Fibroblast of lung (primary cell): ENCODE measurements around the gene CRLF1. TPM values are rescaled to one million over a fixed set of nuclear protein-coding genes. Genes with fewer than 3 reads are reported as not detected.
A peak's percentile ranks its signal among the peaks of the same experiment; 100 is the strongest.

Experiments used
- DNase-seq, 2 donors: peaks; one replicate each; pipeline versions ENCODE4 v3.0.0 to v3.0.0-alpha.2; 2010; ENCODE audit warnings: low read depth in 2 of 2
- H2AFZ ChIP-seq: 2 replicates; pipeline ENCODE4 v1.5.1; 2012; ENCODE audit warnings: low read length, control low read depth, inconsistent platforms
- H3K27ac ChIP-seq: 2 replicates; pipeline ENCODE4 v1.5.1; 2011; ENCODE audit warnings: low read length, control low read depth; ENCODE audit not compliant: insufficient read depth
- H3K27me3 ChIP-seq: 2 replicates; pipeline ENCODE4 v1.5.1; 2011; ENCODE audit warnings: mild to moderate bottlenecking, low read length; ENCODE audit not compliant: control insufficient read depth, insufficient read depth
- H3K36me3 ChIP-seq: 2 replicates; pipeline ENCODE4 v1.5.1; 2011; ENCODE audit warnings: low read length; ENCODE audit not compliant: control insufficient read depth, insufficient read depth
- H3K4me1 ChIP-seq: 2 replicates; pipeline ENCODE4 v1.5.1; 2011; ENCODE audit warnings: low read length; ENCODE audit not compliant: control insufficient read depth, insufficient read depth; ENCODE audit errors: extremely low read depth
- H3K4me2 ChIP-seq: 2 replicates; pipeline ENCODE4 v1.5.1; 2011; ENCODE audit warnings: low read length, control low read depth; ENCODE audit not compliant: insufficient read depth; ENCODE audit errors: extremely low read depth
- H3K4me3 ChIP-seq, 4 experiments: fragments of 200-600 bp in 1 of 4; sonication (generic) in 1 of 4; replicated peaks in 1 of 4; 2 replicates each; pipeline ENCODE4 v1.5.1; 2011 to 2016; ENCODE audit warnings: low read length in 4 of 4, low read depth in 3 of 4, mild to moderate bottlenecking in 3 of 4, control low read depth in 2 of 4, inconsistent platforms in 1 of 4, mixed read lengths in 1 of 4; ENCODE audit not compliant: insufficient read depth in 1 of 4; ENCODE audit errors: control extremely low read depth in 1 of 4
- H3K79me2 ChIP-seq: 2 replicates; pipeline ENCODE4 v1.5.1; 2012; ENCODE audit warnings: mild to moderate bottlenecking, low read length, inconsistent platforms; ENCODE audit not compliant: control insufficient read depth, insufficient read depth
- H3K9ac ChIP-seq: 2 replicates; pipeline ENCODE4 v1.5.1; 2011; ENCODE audit warnings: mild to moderate bottlenecking, low read length, control low read depth; ENCODE audit not compliant: insufficient read depth
- H3K9me3 ChIP-seq: 2 replicates; pipeline ENCODE4 v1.5.1; 2012; ENCODE audit warnings: low read depth, low read length; ENCODE audit not compliant: control insufficient read depth, insufficient read depth
- H4K20me1 ChIP-seq: 2 replicates; pipeline ENCODE4 v1.5.1; 2011; ENCODE audit warnings: low read length; ENCODE audit not compliant: control insufficient read depth, insufficient read depth; ENCODE audit errors: extremely low read depth
- EZH2 ChIP-seq: IDR thresholded peaks from 2 replicates; pipeline ENCODE4 v1.5.1; 2012; ENCODE audit warnings: low read length, control low read depth, mild to moderate bottlenecking; ENCODE audit errors: missing control alignments
- polyA plus RNA-seq, 2 donors: library from polyadenylated mRNA; depleted of rRNA in 1 of 2; stranded (reverse) in 1 of 2; unstranded in 1 of 2; fragments of >200 nt; gene quantifications; 2 replicates each; pipeline ENCODE4 v1.2.1, GENCODE V29; 2011 to 2012; ENCODE audit warnings: missing spikeins in 1 of 2
- total RNA-seq: library from RNA; depleted of rRNA; stranded (reverse); fragments of >200 nt; gene quantifications from 2 replicates; pipeline ENCODE4 v1.2.1, GENCODE V29; 2014
- TF ChIP-seq, protein P1 (sequence below), 2 donors: IDR thresholded peaks in 1 of 2; conservative IDR thresholded peaks in 1 of 2; 1 replicate in 1 of 2; 2 replicates in 1 of 2; pipeline ENCODE4 v1.5.1; 2011 to 2012; ENCODE audit warnings: low read length in 2 of 2, control low read depth in 1 of 2, inconsistent platforms in 1 of 2, low read depth in 1 of 2, mild to moderate bottlenecking in 1 of 2

The CRLF1 gene
- total and polyA plus RNA-seq, 2 donors (not counting 1 experiment from before 2014, with no cell fraction given) = 2.2 to 2.5 TPM

DNA sequence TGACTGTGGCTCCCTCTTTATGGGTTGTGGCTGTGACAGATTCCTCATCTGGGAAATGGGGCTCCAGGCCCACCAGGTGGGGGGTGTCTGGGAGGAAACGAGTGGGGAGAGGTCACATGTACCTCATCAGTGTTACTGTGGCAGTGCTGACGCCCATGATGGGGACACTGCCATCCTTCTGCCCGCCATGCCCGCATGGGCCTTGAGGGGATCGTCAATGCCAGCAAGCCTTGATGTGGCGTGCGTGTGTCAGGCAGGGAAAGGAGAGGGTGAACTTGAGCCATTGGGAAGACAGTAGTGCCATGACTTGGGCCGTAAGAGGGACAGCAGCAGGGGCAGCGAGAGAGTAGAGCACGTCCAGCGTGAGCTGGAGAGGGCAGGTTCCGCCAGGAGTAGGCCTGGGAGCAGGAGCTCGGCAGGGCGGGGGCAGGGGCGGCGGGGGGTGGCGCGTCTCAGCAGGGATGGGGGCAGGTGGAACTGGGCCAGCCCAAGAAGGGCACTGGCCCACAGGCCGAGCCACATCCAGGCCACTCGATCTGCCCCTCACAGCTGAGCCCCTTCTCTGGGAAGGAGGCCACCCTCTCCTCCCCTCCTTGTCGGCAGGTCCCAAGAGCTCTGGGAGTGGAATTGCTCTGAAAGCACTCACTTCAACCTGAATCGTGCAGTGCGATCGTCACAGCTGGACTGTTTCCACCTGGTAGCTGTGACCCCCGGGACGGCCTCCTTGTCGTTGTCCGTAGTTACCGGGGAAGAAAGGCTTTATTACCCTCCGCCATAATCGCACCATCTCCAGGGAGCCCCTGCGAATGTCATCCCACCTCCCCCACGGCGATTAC is 40.2 kb upstream of the CRLF1 start:
- Histone ChIP-seq H2AFZ (no peak overlapping the region), H3K27ac (no peak overlapping the region), H3K4me2 (no peak overlapping the region), H3K4me1 (peaks cover 27% of the 10 kb centered on the region), H3K9ac (no peak overlapping the region), H4K20me1 (no peaks in the 10 kb centered on the region), H3K27me3 (no peaks in the 10 kb centered on the region), H3K36me3 (no peaks in the 10 kb centered on the region), H3K79me2 (no peaks in the 10 kb centered on the region), H3K9me3 (no peaks in the 10 kb centered on the region), H3K4me3 (no peak overlapping the region)
- DNase-seq = no peak
- TF ChIP-seq, protein P1, sequence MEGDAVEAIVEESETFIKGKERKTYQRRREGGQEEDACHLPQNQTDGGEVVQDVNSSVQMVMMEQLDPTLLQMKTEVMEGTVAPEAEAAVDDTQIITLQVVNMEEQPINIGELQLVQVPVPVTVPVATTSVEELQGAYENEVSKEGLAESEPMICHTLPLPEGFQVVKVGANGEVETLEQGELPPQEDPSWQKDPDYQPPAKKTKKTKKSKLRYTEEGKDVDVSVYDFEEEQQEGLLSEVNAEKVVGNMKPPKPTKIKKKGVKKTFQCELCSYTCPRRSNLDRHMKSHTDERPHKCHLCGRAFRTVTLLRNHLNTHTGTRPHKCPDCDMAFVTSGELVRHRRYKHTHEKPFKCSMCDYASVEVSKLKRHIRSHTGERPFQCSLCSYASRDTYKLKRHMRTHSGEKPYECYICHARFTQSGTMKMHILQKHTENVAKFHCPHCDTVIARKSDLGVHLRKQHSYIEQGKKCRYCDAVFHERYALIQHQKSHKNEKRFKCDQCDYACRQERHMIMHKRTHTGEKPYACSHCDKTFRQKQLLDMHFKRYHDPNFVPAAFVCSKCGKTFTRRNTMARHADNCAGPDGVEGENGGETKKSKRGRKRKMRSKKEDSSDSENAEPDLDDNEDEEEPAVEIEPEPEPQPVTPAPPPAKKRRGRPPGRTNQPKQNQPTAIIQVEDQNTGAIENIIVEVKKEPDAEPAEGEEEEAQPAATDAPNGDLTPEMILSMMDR (conservative IDR thresholded peaks at IDR 0.05 in 1 of 2, IDR thresholded peaks at IDR 0.05 in 1 of 2; ENCODE audit: low read depth in 1 of 2, low read length in 2 of 2) = no peak
- no peak for TF ChIP-seq EZH2

DNA sequence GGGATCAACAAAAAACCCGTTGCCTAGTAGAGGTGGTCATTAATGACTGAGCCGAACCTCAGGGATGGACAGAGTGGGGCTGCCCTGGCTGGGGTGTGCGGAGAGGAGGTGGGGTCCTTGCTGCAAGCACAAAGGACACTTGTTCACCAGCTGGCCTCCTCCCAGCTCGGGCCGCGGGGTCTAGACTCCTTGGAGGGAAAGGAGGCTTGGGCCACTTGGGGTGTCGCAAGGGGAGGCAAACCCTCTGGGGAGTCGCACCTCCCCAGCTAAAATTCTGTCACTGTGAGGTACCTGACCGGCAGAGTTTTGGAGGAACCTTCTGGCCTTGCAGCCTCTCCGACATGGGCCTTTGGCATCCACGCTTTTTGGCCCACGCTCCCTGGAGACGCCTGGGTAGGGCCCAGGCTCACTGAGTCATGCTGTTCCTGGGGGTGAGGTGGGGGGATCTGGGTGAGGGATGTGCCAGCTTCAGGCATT is 38.5 kb upstream of the CRLF1 start:
- DNase-seq = peak in 1 of 2 donors; percentile 39
- no peaks in the 10 kb centered on the region for H3K79me2 ChIP-seq
- no peak overlapping the region for H3K4me3 ChIP-seq
- no peaks in the 10 kb centered on the region for H3K36me3 ChIP-seq
- H3K27me3 ChIP-seq = no peaks in the 10 kb centered on the region
- no peaks in the 10 kb centered on the region for H3K9me3 ChIP-seq
- H2AFZ ChIP-seq = no peak overlapping the region
- peaks cover 16% of the 10 kb centered on the region for H3K4me1 ChIP-seq
- H3K4me2 ChIP-seq = no peak overlapping the region
- no peaks in the 10 kb centered on the region for H4K20me1 ChIP-seq
- TF ChIP-seq EZH2 = no peak
- TF ChIP-seq, protein P1 (conservative IDR thresholded peaks at IDR 0.05 in 1 of 2, IDR thresholded peaks at IDR 0.05 in 1 of 2; ENCODE audit: low read depth in 1 of 2, low read length in 2 of 2) = no peak
- H3K9ac ChIP-seq = no peak overlapping the region
- no peak overlapping the region for H3K27ac ChIP-seq

DNA sequence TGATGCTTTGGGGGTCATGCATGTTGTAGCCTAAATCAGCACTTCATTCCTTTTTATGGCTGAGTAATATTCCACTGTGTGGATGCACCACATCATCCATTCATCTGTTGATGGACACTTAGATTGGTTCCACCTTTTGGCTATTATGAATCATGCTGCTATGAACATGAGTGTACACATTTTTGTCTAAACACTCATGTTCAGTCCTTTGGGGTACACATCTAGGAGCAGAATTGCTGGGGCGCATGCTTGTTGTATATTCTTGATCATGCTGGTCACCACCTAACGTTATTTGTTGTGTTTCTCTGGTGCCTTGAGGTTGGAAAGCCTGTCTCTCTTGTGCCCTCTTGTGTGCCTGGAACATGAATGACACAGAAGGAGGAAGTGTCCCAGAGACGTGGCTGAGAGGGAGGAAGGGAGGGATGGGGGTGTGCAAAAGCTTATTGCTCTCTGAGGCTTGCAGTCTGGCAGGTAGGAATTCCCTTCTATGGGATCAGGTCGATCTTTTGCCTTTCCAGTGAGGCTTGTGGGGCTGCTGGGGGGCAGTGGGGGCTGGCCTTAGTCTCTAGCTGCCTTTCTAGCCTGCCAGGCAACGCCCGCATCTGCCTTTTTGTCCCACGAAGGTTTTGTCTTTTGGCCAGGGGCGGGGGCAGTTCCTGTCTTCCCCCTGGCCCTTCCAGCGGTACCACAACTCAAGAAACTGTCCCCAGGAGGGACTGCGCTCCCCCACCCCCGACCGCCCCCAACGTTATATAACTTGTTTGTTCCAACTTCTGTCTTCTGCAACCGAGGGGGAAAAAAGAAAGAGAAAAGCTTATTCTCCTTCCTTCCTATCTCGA is 37.8 kb upstream of the CRLF1 start:
- no peak overlapping the region for H2AFZ ChIP-seq
- H3K36me3 ChIP-seq = no peaks in the 10 kb centered on the region
- no peaks in the 10 kb centered on the region for H3K79me2 ChIP-seq
- no peak overlapping the region for H3K4me2 ChIP-seq
- H3K4me1 ChIP-seq = peaks cover 11% of the 10 kb centered on the region
- no peak overlapping the region for H3K27ac ChIP-seq
- H3K9ac ChIP-seq = no peak overlapping the region
- TF ChIP-seq EZH2 = no peak
- TF ChIP-seq, protein P1 (conservative IDR thresholded peaks at IDR 0.05 in 1 of 2, IDR thresholded peaks at IDR 0.05 in 1 of 2; ENCODE audit: low read depth in 1 of 2, low read length in 2 of 2) = no peak
- no peak overlapping the region for H3K4me3 ChIP-seq
- no peaks in the 10 kb centered on the region for H3K27me3 ChIP-seq
- H3K9me3 ChIP-seq = no peaks in the 10 kb centered on the region
- H4K20me1 ChIP-seq = no peaks in the 10 kb centered on the region
- DNase-seq = peak in 1 of 2 donors; percentile 49
